Fibroblast of lung (primary cell): ENCODE measurements around the gene NUP214. TPM values are rescaled to one million over a fixed set of nuclear protein-coding genes. Genes with fewer than 3 reads are reported as not detected.

Experiments used
- DNase-seq, 2 donors: peaks; one replicate each; pipeline versions ENCODE4 v3.0.0 to v3.0.0-alpha.2; 2010; ENCODE audit warnings: low read depth in 2 of 2
- H2AFZ ChIP-seq: 2 replicates; pipeline ENCODE4 v1.5.1; 2012; ENCODE audit warnings: low read length, control low read depth, inconsistent platforms
- H3K27ac ChIP-seq: 2 replicates; pipeline ENCODE4 v1.5.1; 2011; ENCODE audit warnings: low read length, control low read depth; ENCODE audit not compliant: insufficient read depth
- H3K27me3 ChIP-seq: 2 replicates; pipeline ENCODE4 v1.5.1; 2011; ENCODE audit warnings: mild to moderate bottlenecking, low read length; ENCODE audit not compliant: control insufficient read depth, insufficient read depth
- H3K36me3 ChIP-seq: 2 replicates; pipeline ENCODE4 v1.5.1; 2011; ENCODE audit warnings: low read length; ENCODE audit not compliant: control insufficient read depth, insufficient read depth
- H3K4me1 ChIP-seq: 2 replicates; pipeline ENCODE4 v1.5.1; 2011; ENCODE audit warnings: low read length; ENCODE audit not compliant: control insufficient read depth, insufficient read depth; ENCODE audit errors: extremely low read depth
- H3K4me2 ChIP-seq: 2 replicates; pipeline ENCODE4 v1.5.1; 2011; ENCODE audit warnings: low read length, control low read depth; ENCODE audit not compliant: insufficient read depth; ENCODE audit errors: extremely low read depth
- H3K4me3 ChIP-seq, 4 experiments: fragments of 200-600 bp in 1 of 4; sonication (generic) in 1 of 4; replicated peaks in 1 of 4; 2 replicates each; pipeline ENCODE4 v1.5.1; 2011 to 2016; ENCODE audit warnings: low read length in 4 of 4, low read depth in 3 of 4, mild to moderate bottlenecking in 3 of 4, control low read depth in 2 of 4, inconsistent platforms in 1 of 4, mixed read lengths in 1 of 4; ENCODE audit not compliant: insufficient read depth in 1 of 4; ENCODE audit errors: control extremely low read depth in 1 of 4
- H3K79me2 ChIP-seq: 2 replicates; pipeline ENCODE4 v1.5.1; 2012; ENCODE audit warnings: mild to moderate bottlenecking, low read length, inconsistent platforms; ENCODE audit not compliant: control insufficient read depth, insufficient read depth
- H3K9ac ChIP-seq: 2 replicates; pipeline ENCODE4 v1.5.1; 2011; ENCODE audit warnings: mild to moderate bottlenecking, low read length, control low read depth; ENCODE audit not compliant: insufficient read depth
- H3K9me3 ChIP-seq: 2 replicates; pipeline ENCODE4 v1.5.1; 2012; ENCODE audit warnings: low read depth, low read length; ENCODE audit not compliant: control insufficient read depth, insufficient read depth
- H4K20me1 ChIP-seq: 2 replicates; pipeline ENCODE4 v1.5.1; 2011; ENCODE audit warnings: low read length; ENCODE audit not compliant: control insufficient read depth, insufficient read depth; ENCODE audit errors: extremely low read depth
- EZH2 ChIP-seq: IDR thresholded peaks from 2 replicates; pipeline ENCODE4 v1.5.1; 2012; ENCODE audit warnings: low read length, control low read depth, mild to moderate bottlenecking; ENCODE audit errors: missing control alignments
- polyA plus RNA-seq, 2 donors: library from polyadenylated mRNA; depleted of rRNA in 1 of 2; stranded (reverse) in 1 of 2; unstranded in 1 of 2; fragments of >200 nt; gene quantifications; 2 replicates each; pipeline ENCODE4 v1.2.1, GENCODE V29; 2011 to 2012; ENCODE audit warnings: missing spikeins in 1 of 2
- total RNA-seq: library from RNA; depleted of rRNA; stranded (reverse); fragments of >200 nt; gene quantifications from 2 replicates; pipeline ENCODE4 v1.2.1, GENCODE V29; 2014
- TF ChIP-seq, protein P1 (sequence below), 2 donors: IDR thresholded peaks in 1 of 2; conservative IDR thresholded peaks in 1 of 2; 1 replicate in 1 of 2; 2 replicates in 1 of 2; pipeline ENCODE4 v1.5.1; 2011 to 2012; ENCODE audit warnings: low read length in 2 of 2, control low read depth in 1 of 2, inconsistent platforms in 1 of 2, low read depth in 1 of 2, mild to moderate bottlenecking in 1 of 2

The NUP214 gene
- total and polyA plus RNA-seq, 2 donors (not counting 1 experiment from before 2014, with no cell fraction given), result 5.0 to 12.2 TPM

DNA sequence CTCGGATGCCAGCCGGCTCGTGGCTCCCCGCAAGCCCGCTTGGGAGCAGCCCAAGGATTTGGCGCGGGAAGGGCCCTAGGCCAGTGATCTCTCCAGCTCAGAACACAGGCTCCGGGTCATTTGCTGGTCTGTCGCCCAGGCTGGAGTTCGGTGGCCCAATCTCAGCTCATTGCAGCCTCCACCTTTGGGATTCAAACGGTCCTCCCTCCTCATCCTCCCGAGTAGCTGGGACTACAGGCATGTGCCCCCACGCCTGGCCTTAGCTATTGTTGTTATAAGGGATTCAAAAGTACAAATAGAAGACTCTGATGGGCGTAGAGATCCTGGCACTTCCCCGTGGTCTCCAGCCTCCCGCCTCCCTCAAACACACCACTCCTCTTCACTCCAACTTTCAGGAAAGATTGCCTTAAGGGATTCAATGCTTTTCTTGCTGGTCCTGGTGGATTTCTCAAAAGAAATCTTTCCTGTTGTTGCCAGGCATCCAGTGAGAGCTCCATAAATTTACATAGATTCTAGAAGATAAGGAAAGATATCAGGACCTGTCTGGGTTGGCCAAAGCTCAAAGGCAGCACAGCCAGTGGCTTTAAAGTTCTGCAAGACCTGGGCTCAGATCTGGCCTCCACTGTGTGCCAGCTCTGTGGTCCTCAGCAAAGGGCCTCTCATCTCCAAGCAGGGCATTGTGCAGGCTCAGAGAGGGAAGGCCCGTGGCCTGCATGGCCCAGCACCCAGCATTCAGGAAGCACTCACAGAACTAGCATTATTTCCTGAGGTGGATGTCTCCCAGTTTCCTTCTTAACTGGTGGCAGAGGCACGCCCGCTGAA is 28.0 kb upstream of the NUP214 start:
- no peak for DNase-seq
- Histone ChIP-seq H2AFZ (no peak overlapping the region), H3K36me3 (no peaks in the 10 kb centered on the region), H3K27ac (no peak overlapping the region), H3K4me2 (no peak overlapping the region), H3K4me1 (peaks cover 5% of the 10 kb centered on the region), H4K20me1 (no peaks in the 10 kb centered on the region), H3K9me3 (no peaks in the 10 kb centered on the region), H3K79me2 (no peaks in the 10 kb centered on the region), H3K4me3 (peak overlapping the region in 1 of 4 experiments; percentile 51), H3K27me3 (peaks cover 38% of the 10 kb centered on the region), H3K9ac (no peak overlapping the region)
- TF ChIP-seq EZH2, result peak; percentile 79
- TF ChIP-seq, protein P1, sequence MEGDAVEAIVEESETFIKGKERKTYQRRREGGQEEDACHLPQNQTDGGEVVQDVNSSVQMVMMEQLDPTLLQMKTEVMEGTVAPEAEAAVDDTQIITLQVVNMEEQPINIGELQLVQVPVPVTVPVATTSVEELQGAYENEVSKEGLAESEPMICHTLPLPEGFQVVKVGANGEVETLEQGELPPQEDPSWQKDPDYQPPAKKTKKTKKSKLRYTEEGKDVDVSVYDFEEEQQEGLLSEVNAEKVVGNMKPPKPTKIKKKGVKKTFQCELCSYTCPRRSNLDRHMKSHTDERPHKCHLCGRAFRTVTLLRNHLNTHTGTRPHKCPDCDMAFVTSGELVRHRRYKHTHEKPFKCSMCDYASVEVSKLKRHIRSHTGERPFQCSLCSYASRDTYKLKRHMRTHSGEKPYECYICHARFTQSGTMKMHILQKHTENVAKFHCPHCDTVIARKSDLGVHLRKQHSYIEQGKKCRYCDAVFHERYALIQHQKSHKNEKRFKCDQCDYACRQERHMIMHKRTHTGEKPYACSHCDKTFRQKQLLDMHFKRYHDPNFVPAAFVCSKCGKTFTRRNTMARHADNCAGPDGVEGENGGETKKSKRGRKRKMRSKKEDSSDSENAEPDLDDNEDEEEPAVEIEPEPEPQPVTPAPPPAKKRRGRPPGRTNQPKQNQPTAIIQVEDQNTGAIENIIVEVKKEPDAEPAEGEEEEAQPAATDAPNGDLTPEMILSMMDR (conservative IDR thresholded peaks at IDR 0.05 in 1 of 2, IDR thresholded peaks at IDR 0.05 in 1 of 2; ENCODE audit: low read depth in 1 of 2, low read length in 2 of 2), result no peak

DNA sequence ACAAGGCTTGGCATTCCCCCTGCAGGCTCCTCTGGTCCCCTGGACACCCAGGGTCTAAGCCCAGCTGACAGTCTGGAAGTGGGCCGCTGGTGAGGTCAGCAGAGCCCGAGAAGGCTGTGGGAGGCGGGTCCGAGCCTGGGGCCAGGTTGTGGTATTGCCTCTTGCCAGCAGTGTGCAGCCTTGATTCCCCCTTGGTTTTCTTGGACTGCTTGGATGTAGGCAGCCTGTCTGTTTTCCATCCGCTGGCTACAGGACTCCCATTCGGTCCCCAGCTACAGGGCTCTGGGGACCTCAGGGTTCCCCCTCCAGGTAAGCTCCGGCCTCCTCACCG is 27.5 kb upstream of the NUP214 start:
- no peak overlapping the region for H2AFZ ChIP-seq
- H3K36me3 ChIP-seq, result no peaks in the 10 kb centered on the region
- no peaks in the 10 kb centered on the region for H4K20me1 ChIP-seq
- no peaks in the 10 kb centered on the region for H3K9me3 ChIP-seq
- H3K79me2 ChIP-seq, result no peaks in the 10 kb centered on the region
- no peak overlapping the region for H3K4me2 ChIP-seq
- H3K4me3 ChIP-seq, result no peak overlapping the region
- no peak overlapping the region for H3K27ac ChIP-seq
- DNase-seq, result no peak
- H3K4me1 ChIP-seq, result peaks cover 5% of the 10 kb centered on the region
- TF ChIP-seq, protein P1 (conservative IDR thresholded peaks at IDR 0.05 in 1 of 2, IDR thresholded peaks at IDR 0.05 in 1 of 2; ENCODE audit: low read depth in 1 of 2, low read length in 2 of 2), result no peak
- TF ChIP-seq EZH2, result no peak
- H3K9ac ChIP-seq, result no peak overlapping the region
- H3K27me3 ChIP-seq, result peaks cover 38% of the 10 kb centered on the region

DNA sequence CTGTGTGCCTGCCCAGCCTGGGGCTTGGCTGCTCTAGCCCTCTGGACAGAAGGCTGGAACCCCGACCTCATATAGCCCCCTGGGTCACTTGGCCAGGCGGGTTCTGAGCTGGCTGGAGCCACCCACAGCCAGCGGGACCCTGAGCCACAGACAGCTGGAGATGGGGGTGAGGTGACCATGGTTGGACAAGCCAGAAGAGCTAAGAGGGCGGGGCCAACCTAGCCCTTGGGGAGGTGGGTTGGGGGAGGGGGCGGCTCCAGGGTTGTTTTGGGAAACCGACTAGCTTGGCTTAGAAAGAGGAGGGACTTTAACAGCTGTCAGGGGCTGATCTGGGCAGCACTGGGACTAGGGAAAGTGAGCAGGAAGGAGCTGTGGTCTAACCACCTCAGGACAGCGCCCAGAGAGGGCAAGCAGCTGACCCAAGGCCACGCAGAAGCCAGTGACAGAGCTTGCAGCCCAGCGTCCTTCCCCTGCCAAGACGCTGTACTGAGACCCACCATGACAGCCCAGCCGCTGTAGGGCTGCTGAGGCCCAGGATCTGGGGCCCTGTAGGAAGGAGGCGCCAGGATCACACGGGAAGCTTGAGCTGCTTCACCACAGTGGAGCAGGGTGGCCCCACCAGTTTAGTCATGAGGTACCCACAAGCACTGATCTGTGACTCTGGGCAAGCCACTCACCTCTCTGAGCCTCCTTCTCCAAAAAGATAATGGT is 26.8 kb upstream of the NUP214 start:
- Histone ChIP-seq H3K27me3 (peaks cover 38% of the 10 kb centered on the region), H3K36me3 (no peaks in the 10 kb centered on the region), H3K9me3 (no peaks in the 10 kb centered on the region), H3K4me2 (no peak overlapping the region), H3K79me2 (no peaks in the 10 kb centered on the region), H2AFZ (no peak overlapping the region), H3K4me1 (peaks cover 5% of the 10 kb centered on the region), H4K20me1 (no peaks in the 10 kb centered on the region), H3K4me3 (no peak overlapping the region), H3K9ac (no peak overlapping the region), H3K27ac (no peak overlapping the region)
- DNase-seq, result no peak
- TF ChIP-seq, protein P1 (conservative IDR thresholded peaks at IDR 0.05 in 1 of 2, IDR thresholded peaks at IDR 0.05 in 1 of 2; ENCODE audit: low read depth in 1 of 2, low read length in 2 of 2), result no peak
- no peak for TF ChIP-seq EZH2
